ENCODE data around the gene GADD45GIP1. TPM values are rescaled to one million over a fixed set of nuclear protein-coding genes. Genes with fewer than 3 reads are reported as not detected.

Gene GADD45GIP1
- total RNA-seq, 1 experiment from 2014 or later, result 35.9 TPM

DNA sequence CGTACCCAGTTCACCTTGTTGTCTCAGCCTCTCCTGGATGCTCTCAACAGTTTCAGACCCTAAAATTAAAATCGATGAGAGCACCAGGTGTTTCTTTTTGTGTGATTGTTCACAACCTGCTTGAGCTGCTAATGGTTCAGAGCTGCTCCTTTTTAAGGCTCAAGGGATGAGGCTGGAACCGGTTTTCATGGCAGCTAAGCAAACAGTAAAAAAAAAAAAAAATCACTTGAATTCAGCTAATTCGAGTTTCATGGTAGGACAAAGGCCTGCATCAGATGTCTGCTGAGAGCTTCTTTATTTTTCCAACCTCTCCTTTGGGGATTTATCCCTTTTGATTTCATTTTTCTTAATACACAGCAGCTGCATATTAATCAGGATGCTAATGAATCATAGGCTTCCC is 44.5 kb downstream of the GADD45GIP1 start:
- H2AFZ ChIP-seq (ENCODE audit: low read depth, low read length, poor library complexity, severe bottlenecking), result no peak overlapping the region
- CTCF ChIA-PET, result no interaction called here
- H3K9me2 ChIP-seq (ENCODE audit: insufficient read depth), result no peaks in the 10 kb centered on the region
- no peaks in the 10 kb centered on the region for H3K4me1 ChIP-seq (ENCODE audit: control insufficient read depth in 1 of 2, insufficient read depth in 2 of 2, low read length in 2 of 2)
- H3K27ac ChIP-seq (ENCODE audit: low read depth, low read length), result no peak overlapping the region
- ATAC-seq (no peak), DNase-seq (ENCODE audit: low read depth, low spot score) (no peak)
- RAD21 ChIA-PET (ENCODE audit: low non-redundant PET in 1 of 2, low total read pairs in 2 of 2, uncharacterized antibody in 2 of 2, unreplicated experiment in 2 of 2), result no interaction called here
- POLR2A ChIA-PET, result no interaction called here
- BruUV-seq (replicated peaks), result no TSS peak
- intact Hi-C loops (cut with micrococcal nuclease), result no loop called here
- H3K9ac ChIP-seq (ENCODE audit: low read length), result no peak overlapping the region
- H4K20me1 ChIP-seq (ENCODE audit: insufficient read depth), result no peaks in the 10 kb centered on the region
- no peaks in the 10 kb centered on the region for H3K9me3 ChIP-seq (ENCODE audit: control insufficient read depth in 1 of 2, insufficient read depth in 1 of 2, low read depth in 1 of 2, low read length in 2 of 2)
- H3K27me3 ChIP-seq (ENCODE audit: insufficient read depth, low read length), result no peaks in the 10 kb centered on the region
- TF ChIP-seq POLR2AphosphoS5 (IDR thresholded peaks at IDR 0.05; ENCODE audit: low read depth, low read length) (no peak), POLR2A (IDR thresholded peaks at IDR 0.05; ENCODE audit: borderline replicate concordance, extremely low read depth, insufficient read depth, insufficient read length) (no peak), EZH2 (IDR thresholded peaks at IDR 0.05) (no peak), REST (IDR thresholded peaks at IDR 0.05; ENCODE audit: low read depth) (no peak)
- H3K79me2 ChIP-seq (ENCODE audit: insufficient read depth, low read length), result no peaks in the 10 kb centered on the region
- no peak overlapping the region for H3K4me3 ChIP-seq (replicated peaks in 1 of 2; ENCODE audit: low read depth in 1 of 2, low read length in 2 of 2)
- no peak overlapping the region for H3K4me2 ChIP-seq (ENCODE audit: low read length)
- no peaks in the 10 kb centered on the region for H3K36me3 ChIP-seq (ENCODE audit: control insufficient read depth in 1 of 2, insufficient read depth in 2 of 2, low read length in 2 of 2)

- no peak for DNase-seq (ENCODE audit: low read depth, low spot score)
- H3K4me2 ChIP-seq (ENCODE audit: low read length), result no peak overlapping the region
- H3K9me3 ChIP-seq (ENCODE audit: control insufficient read depth in 1 of 2, insufficient read depth in 1 of 2, low read depth in 1 of 2, low read length in 2 of 2), result no peaks in the 10 kb centered on the region
- H3K4me1 ChIP-seq (ENCODE audit: control insufficient read depth in 1 of 2, insufficient read depth in 2 of 2, low read length in 2 of 2), result no peaks in the 10 kb centered on the region
- H2AFZ ChIP-seq (ENCODE audit: low read depth, low read length, poor library complexity, severe bottlenecking), result no peak overlapping the region
- no peaks in the 10 kb centered on the region for H3K79me2 ChIP-seq (ENCODE audit: insufficient read depth, low read length)
- ATAC-seq, result no peak
- no TSS peak for BruUV-seq (replicated peaks)
- no peak overlapping the region for H3K27ac ChIP-seq (ENCODE audit: low read depth, low read length)
- intact Hi-C loops (cut with micrococcal nuclease), result no loop called here
- no peaks in the 10 kb centered on the region for H3K27me3 ChIP-seq (ENCODE audit: insufficient read depth, low read length)
- no peaks in the 10 kb centered on the region for H3K36me3 ChIP-seq (ENCODE audit: control insufficient read depth in 1 of 2, insufficient read depth in 2 of 2, low read length in 2 of 2)
- H3K9ac ChIP-seq (ENCODE audit: low read length), result no peak overlapping the region
- H4K20me1 ChIP-seq (ENCODE audit: insufficient read depth), result no peaks in the 10 kb centered on the region
- no peaks in the 10 kb centered on the region for H3K9me2 ChIP-seq (ENCODE audit: insufficient read depth)
- H3K4me3 ChIP-seq (replicated peaks in 1 of 2; ENCODE audit: low read depth in 1 of 2, low read length in 2 of 2), result no peak overlapping the region
- ChIA-PET RAD21 (ENCODE audit: low non-redundant PET in 1 of 2, low total read pairs in 2 of 2, uncharacterized antibody in 2 of 2, unreplicated experiment in 2 of 2) (no interaction called here), CTCF (no interaction called here), POLR2A (interaction anchor here (1.9 kb wide), 1 partner anchor 16 kb away, joined by 6 read pairs; the partner anchor contains the start of gene GCDH)
- no peak for TF ChIP-seq MAX (IDR thresholded peaks at IDR 0.05)
- no peak for TF ChIP-seq EZH2 (IDR thresholded peaks at IDR 0.05)
- no peak for TF ChIP-seq CEBPB (IDR thresholded peaks at IDR 0.05; ENCODE audit: low read depth)
- no peak for TF ChIP-seq SP1 (IDR thresholded peaks at IDR 0.05; ENCODE audit: low read depth)
- no peak for TF ChIP-seq ELF1 (IDR thresholded peaks at IDR 0.05; ENCODE audit: borderline replicate concordance, low read depth)
- TF ChIP-seq REST (IDR thresholded peaks at IDR 0.05; ENCODE audit: low read depth), result no peak
- TF ChIP-seq, protein P1, sequence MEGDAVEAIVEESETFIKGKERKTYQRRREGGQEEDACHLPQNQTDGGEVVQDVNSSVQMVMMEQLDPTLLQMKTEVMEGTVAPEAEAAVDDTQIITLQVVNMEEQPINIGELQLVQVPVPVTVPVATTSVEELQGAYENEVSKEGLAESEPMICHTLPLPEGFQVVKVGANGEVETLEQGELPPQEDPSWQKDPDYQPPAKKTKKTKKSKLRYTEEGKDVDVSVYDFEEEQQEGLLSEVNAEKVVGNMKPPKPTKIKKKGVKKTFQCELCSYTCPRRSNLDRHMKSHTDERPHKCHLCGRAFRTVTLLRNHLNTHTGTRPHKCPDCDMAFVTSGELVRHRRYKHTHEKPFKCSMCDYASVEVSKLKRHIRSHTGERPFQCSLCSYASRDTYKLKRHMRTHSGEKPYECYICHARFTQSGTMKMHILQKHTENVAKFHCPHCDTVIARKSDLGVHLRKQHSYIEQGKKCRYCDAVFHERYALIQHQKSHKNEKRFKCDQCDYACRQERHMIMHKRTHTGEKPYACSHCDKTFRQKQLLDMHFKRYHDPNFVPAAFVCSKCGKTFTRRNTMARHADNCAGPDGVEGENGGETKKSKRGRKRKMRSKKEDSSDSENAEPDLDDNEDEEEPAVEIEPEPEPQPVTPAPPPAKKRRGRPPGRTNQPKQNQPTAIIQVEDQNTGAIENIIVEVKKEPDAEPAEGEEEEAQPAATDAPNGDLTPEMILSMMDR (IDR thresholded peaks at IDR 0.05 in 2 of 3, conservative IDR thresholded peaks at IDR 0.05 in 1 of 3; ENCODE audit: borderline replicate concordance in 1 of 3, insufficient read depth in 1 of 3, low read depth in 2 of 3, low read length in 2 of 3), result no peak
- no peak for TF ChIP-seq ZNF274 (IDR thresholded peaks at IDR 0.05; ENCODE audit: low read depth, low read length)
- TF ChIP-seq FOSL1 (IDR thresholded peaks at IDR 0.05; ENCODE audit: low read depth), result no peak
- TF ChIP-seq CBX3 (IDR thresholded peaks at IDR 0.05; ENCODE audit: low read depth), result no peak
Measured at GRCh38 chr19:12907166-12907565, 49.9 kb downstream of the GADD45GIP1 start.
